Smooth muscle cell of the brain vasculature (primary cell): Measurements from ENCODE around the gene TGM4.
A peak's percentile ranks its signal among the peaks of the same experiment; 100 is the strongest.

Experiments
- DNase-seq: peaks from one replicate; pipeline ENCODE4 v3.0.0-alpha.2; 2012; ENCODE audit warnings: low read depth, low spot score

Gene TGM4

DNA sequence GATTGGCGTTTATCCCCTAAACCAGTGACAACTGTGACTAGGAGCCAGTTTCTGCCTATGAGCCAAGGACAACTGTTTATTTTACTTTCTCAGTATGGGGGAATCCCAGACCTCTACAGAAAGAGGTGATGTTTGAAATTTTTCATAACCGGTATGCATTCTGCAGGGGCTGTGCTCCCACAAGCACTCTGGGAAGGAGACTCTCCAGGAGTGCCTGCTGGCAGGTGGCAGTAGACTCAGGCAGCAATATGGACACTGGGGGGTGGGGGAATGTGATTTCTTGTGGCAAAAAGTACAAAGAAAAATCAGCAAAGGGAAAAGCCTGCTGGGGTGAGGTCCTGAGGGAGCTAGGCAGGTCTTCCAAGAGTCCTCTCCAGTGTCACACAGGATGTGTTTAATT is 5.9 kb downstream of the TGM4 start:
- DNase-seq = no peak

GRCh38 chr3:44883213-44883955 is 9.0 kb downstream of the TGM4 start:
- no peak for DNase-seq

GRCh38 chr3:44883999-44884431 is 9.6 kb downstream of the TGM4 start:
- DNase-seq = peak; percentile 93

GRCh38 chr3:44885618-44886017 is 11.2 kb downstream of the TGM4 start:
- DNase-seq = peak; percentile 84

- no peak for DNase-seq
Measured at GRCh38 chr3:44886561-44886960, 12.2 kb downstream of the TGM4 start.

DNA sequence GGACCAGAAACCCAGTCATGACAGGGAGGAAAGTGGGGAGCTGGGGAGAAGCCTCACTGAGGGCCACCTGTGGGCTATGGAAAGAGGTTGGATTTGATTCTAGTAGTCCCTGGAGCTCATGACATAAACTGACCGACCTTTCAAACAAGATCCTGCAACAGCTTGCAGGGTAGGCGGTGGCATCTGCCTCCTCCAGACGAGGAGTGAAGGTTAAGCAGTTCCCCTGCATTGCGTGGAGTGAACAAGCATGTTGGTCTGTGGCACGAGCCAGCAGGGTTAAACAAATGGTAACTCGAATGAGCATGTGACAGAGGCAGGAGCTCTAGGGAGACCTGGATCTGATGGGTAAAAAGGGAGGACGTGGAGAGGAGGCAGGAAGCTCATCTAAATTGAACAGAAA is 12.7 kb downstream of the TGM4 start:
- no peak for DNase-seq

DNA sequence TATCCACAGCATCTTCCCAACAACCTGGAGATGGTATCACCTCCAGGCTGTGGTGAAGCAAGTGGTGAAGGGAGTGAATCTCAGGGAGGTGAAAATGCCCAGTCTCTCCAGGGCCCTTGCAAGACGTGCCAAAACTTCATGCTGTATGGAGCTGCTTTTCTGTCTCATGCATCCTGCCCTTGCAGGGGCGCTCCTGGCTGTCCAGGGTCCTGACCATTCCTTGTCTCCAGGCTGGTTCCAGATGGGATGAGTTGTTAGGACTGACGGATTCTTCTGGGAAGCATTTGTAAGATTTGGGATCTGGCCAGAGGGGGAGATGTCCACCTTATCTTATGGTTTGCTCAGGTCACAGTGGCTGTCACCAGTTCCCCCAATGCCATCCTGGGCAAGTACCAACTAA is 15.8 kb downstream of the TGM4 start:
- no peak for DNase-seq

GRCh38 chr3:44890852-44891251 is 16.4 kb downstream of the TGM4 start:
- DNase-seq = no peak

GRCh38 chr3:44892689-44893088 is 18.3 kb downstream of the TGM4 start:
- DNase-seq = no peak

DNA sequence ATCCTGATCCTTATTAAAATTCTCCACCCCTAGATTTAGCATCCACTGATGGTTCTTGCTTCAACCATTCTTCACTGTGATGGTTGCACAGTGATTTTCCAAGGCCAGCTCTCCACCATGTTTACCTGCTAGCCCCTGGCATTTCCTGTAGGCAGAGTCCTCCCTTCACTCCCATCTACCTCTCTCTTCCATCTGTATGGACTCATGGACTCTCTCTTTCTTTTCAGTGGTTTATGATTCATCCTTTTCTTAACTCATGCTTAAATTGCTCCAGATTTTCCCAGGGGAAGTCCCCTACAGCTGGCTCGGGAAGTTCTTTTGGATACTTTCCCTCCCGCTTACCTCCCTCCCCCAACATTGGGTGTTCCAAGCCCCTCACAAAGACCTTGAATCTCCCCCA is 18.7 kb downstream of the TGM4 start:
- no peak for DNase-seq

DNA sequence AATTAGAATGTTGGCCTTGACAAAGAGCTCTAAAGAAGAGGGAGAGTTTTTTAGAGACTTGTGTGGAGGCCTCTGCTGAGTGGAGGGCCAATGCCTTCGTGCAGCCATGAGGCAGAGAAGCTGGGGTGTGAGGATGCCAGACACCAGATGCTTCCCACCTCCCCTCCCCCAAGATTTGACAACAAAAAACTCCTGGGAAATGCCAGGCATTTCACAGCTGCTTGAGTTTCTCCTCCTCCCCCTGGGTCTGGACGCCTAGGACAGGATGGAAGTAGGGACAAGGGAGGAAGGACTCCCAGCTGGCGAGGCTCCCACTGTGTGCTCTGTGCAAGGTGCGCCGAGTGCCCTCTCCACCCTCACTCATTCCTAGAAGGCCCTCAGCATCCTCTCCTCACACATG is 20.1 kb downstream of the TGM4 start:
- DNase-seq = no peak

DNA sequence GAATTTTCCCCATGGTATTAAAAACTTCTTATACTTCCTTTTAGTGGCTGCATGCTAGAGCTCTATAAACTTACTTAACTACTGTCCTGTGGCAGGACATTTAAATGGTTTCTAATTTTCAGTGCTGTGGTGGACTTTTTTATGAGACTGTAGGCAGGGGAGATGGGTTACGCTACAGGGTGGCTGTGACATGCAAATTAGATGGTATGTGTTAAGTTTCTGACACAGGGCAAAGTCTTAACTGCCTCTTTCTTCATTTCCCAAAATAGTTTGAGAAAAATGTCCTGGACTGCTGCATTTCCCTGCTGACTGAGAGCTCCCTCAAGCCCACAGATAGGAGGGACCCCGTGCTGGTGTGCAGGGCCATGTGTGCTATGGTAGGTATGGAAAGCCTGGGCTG is 22.0 kb downstream of the TGM4 start:
- DNase-seq = no peak

GRCh38 chr3:44899683-44900367 is 25.4 kb downstream of the TGM4 start:
- DNase-seq = no peak

DNA sequence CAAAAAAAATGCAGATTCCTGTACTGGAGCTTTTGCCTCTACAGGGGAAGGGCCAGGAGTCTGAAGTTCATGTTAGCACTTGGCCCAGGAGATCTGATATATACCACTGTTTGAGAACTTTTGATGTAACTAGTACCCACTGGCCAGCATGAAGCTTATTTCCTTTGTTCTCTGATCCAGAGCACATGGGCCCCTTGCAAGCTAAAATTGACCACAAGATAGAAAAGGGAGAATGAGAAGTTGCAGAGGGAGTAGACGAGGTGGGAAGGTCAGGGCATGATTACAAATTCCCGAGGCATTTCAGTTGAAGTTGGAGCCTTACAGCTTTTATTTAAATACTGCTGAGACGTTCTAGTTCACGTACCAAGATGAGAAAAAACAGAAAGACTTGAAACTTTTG is 28.2 kb downstream of the TGM4 start:
- DNase-seq = no peak

- no peak for DNase-seq
Measured at GRCh38 chr3:44903314-44903713, 28.9 kb downstream of the TGM4 start.

GRCh38 chr3:44903751-44904150 is 29.3 kb downstream of the TGM4 start:
- DNase-seq = no peak

- no peak for DNase-seq
Measured at GRCh38 chr3:44905446-44906157, 31.2 kb downstream of the TGM4 start.

DNA sequence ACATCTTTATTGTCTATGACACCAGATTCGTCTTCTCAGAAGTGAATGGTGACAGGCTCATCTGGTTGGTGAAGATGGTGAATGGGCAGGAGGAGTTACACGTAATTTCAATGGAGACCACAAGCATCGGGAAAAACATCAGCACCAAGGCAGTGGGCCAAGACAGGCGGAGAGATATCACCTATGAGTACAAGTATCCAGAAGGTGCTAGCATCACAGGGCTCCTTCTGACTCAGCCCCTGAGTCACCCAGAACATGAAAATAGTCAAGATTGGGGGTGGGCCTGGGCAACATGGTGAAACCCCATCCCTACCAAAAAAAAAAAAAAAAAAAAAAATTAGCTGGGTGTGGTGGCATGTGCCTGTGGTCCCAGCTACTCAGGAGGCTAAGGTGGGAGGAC is 32.6 kb downstream of the TGM4 start:
- no peak for DNase-seq

GRCh38 chr3:44907612-44908011 is 33.2 kb downstream of the TGM4 start:
- DNase-seq = no peak

DNA sequence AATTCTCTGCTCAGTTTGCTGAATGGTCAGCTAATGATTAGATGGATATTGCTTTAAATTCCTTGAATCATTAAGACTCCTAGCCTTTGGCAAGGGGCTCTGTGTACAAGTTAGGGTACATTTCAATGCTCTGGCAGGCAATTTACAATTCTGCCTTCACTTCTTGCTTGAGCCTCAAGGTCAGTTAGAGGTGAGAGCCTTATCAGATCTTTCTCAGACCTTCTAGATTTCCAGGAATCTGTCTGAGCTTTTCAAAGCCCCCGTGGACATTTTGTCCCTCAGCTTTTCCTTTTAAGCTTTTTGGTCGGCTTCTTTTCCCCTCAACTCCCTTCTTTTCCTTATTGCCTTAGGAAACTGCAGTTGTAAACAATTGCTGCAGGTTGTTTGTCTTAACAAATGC is 34.7 kb downstream of the TGM4 start:
- DNase-seq = no peak

GRCh38 chr3:44910693-44911092 is 36.3 kb downstream of the TGM4 start:
- DNase-seq = no peak

DNA sequence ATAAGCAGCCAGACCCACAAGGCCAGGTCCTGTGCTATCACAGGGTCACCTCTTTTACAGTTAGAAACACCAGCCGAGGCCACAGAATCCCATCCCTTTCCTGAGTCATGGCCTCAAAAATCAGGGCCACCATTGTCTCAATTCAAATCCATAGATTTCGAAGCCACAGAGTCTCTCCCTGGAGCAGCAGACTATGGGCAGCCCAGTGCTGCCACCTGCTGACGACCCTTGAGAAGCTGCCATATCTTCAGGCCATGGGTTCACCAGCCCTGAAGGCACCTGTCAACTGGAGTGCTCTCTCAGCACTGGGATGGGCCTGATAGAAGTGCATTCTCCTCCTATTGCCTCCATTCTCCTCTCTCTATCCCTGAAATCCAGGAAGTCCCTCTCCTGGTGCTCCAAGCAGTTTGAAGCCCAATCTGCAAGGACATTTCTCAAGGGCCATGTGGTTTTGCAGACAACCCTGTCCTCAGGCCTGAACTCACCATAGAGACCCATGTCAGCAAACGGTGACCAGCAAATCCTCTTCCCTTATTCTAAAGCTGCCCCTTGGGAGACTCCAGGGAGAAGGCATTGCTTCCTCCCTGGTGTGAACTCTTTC is 39.6 kb downstream of the TGM4 start:
- peak; percentile 33 for DNase-seq
